GM19324 (cell line): ENCODE measurements around the gene KIT.

Experiments used
- ATAC-seq: cut with Tn5 transposase; IDR thresholded peaks from one replicate; pipeline ENCODE4 v1.9.1; 2021; ENCODE audit warnings: mild to moderate bottlenecking, moderate library complexity; ENCODE audit not compliant: unreplicated experiment, low FRiP score

The KIT gene

GRCh38 chr4:54695788-54696187 lies 38.0 kb downstream of the KIT start:
- ATAC-seq = no peak

GRCh38 chr4:54696649-54697048 lies 38.9 kb downstream of the KIT start:
- no peak for ATAC-seq

- no peak for ATAC-seq
These were observed 43.2 kb downstream of the KIT start for GRCh38 chr4:54700986-54701385.

- ATAC-seq = no peak
These were observed 45.4 kb downstream of the KIT start for GRCh38 chr4:54703182-54703581.

- no peak for ATAC-seq
These were observed 49.6 kb downstream of the KIT start for GRCh38 chr4:54707406-54707805.

GRCh38 chr4:54708339-54709279 lies 50.9 kb downstream of the KIT start:
- no peak for ATAC-seq

GRCh38 chr4:54709400-54709799 lies 51.6 kb downstream of the KIT start:
- no peak for ATAC-seq

GRCh38 chr4:54712206-54712605 lies 54.4 kb downstream of the KIT start:
- ATAC-seq = no peak

GRCh38 chr4:54714631-54715030 lies 56.9 kb downstream of the KIT start:
- no peak for ATAC-seq

- ATAC-seq = no peak
These were observed 58.8 kb downstream of the KIT start for GRCh38 chr4:54716478-54717065.

- ATAC-seq = no peak
These were observed 59.9 kb downstream of the KIT start for GRCh38 chr4:54717694-54718093.

- ATAC-seq = no peak
These were observed 61.6 kb downstream of the KIT start for GRCh38 chr4:54719378-54719777.

- no peak for ATAC-seq
These were observed 65.5 kb downstream of the KIT start for GRCh38 chr4:54723220-54723619.

- ATAC-seq = no peak
These were observed 66.1 kb downstream of the KIT start for GRCh38 chr4:54723820-54724219.

GRCh38 chr4:54726907-54727306 lies 69.2 kb downstream of the KIT start:
- ATAC-seq = no peak

GRCh38 chr4:54727346-54727745 lies 69.6 kb downstream of the KIT start:
- ATAC-seq = no peak

- no peak for ATAC-seq
These were observed 70.6 kb downstream of the KIT start for GRCh38 chr4:54728368-54728767.

- ATAC-seq = no peak
These were observed 71.5 kb downstream of the KIT start for GRCh38 chr4:54729256-54729655.

- ATAC-seq = no peak
These were observed 72.8 kb downstream of the KIT start for GRCh38 chr4:54730581-54730980.

GRCh38 chr4:54731552-54731951 lies 73.8 kb downstream of the KIT start:
- ATAC-seq = no peak

GRCh38 chr4:54731976-54732375 lies 74.2 kb downstream of the KIT start:
- ATAC-seq = no peak

- ATAC-seq = no peak
These were observed 79.7 kb downstream of the KIT start for GRCh38 chr4:54737421-54737820.
